SKM-1 (cell line): ENCODE measurements around the gene PPP2R5C.

ENCODE experiments used
- DNase-seq: peaks from one replicate; lab custom pipeline; 2025; ENCODE audit not compliant: unreplicated experiment; lab: John Stamatoyannopoulos, UW

PPP2R5C gene

DNA sequence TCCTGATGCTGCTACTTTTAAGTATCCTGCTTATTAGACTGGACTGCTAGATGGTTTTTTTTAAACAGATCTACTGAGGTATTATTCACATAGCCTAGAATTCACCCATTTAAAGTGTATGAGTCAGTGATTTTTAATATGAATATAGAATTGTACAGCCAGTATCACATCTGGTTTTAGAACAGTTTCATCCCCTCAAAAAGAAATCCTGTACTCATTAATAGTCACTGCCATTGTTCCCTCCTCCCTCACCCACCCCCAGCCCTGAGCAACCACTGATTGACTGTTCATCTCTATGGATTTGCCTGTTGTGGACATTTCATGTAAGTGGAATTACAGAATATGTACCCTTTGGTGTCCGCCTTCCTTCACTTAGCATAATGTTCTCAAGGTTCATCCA lies 98.4 kb downstream of the PPP2R5C start:
- no peak for DNase-seq

- no peak for DNase-seq
These were observed 100.0 kb downstream of the PPP2R5C start for GRCh38 chr14:101861464-101861863.

- DNase-seq: no peak
These were observed 100.7 kb downstream of the PPP2R5C start for GRCh38 chr14:101862177-101862576.

GRCh38 chr14:101862711-101863110 lies 101.2 kb downstream of the PPP2R5C start:
- DNase-seq: no peak

DNA sequence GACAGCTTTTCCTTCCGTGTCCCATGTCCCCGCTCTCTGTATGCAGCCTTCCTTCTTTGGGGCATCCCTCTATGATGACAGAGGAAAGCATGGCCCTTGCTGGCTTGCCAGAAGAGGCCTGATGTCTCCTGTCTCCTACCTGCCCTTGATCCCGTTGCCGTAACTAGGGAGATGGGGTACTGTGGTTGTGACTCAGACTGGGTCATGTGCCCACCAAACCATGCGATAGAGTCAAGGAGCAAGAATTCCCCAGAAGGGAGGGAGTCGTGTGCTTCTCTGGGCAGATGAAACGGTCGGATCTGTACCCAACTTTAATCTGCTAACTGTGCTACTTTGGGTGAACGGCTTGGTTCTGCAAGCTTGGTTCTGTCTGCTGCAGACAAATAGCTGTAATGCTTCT lies 103.8 kb downstream of the PPP2R5C start:
- DNase-seq: no peak

- DNase-seq: no peak
These were observed 106.3 kb downstream of the PPP2R5C start for GRCh38 chr14:101867854-101868253.

DNA sequence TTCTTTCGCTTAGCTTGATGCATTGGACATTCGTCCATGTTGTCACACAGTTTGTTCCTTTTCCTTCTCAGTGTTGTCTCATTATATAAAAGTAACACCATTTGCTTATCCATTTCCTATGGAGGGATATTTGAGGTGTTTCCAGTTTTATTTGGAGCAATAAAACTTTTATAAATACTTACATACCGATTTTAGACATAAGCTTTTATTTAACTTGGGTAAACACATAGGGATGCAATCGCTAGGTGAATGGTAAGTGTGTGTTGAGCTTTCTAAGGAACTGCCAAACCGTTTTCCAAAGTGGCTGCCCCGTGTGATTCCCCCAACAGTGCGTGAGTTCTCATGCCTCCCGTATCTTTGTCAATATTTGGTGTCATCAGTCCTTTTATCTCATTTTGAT lies 107.7 kb downstream of the PPP2R5C start:
- DNase-seq: no peak

DNA sequence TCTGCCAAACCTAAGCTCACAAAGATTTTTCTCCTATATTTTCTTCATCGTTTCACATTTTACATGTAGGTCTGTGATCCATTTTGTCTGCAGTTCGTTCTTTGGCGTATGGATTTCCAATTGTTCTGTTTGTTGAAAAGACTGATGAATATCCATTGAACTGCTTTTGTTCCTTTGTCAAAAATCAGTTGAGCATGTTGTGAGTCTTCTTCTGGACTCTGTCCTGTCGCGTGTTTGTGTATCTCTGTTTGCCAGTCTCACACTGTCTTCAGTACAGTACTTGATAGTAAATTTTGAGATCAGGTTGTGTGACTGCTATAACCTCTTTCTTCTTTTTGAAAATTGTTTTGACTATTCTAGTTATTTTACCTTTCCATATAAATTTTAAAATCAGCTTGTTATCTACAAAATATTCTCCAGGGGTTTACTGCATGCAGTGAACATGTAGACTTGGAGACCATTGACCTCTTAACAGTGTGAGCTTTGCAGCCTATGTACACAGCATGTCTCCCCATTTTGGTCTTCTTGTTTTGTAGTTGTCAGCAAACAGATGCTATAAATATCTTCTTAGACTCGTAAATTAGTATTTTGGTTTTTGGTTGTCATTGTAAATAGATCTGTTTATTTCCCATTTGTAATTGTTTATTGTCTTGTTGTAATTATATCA lies 108.9 kb downstream of the PPP2R5C start:
- DNase-seq: no peak

GRCh38 chr14:101872346-101872745 lies 110.8 kb downstream of the PPP2R5C start:
- no peak for DNase-seq

GRCh38 chr14:101873076-101873825 lies 111.7 kb downstream of the PPP2R5C start:
- DNase-seq: no peak

DNA sequence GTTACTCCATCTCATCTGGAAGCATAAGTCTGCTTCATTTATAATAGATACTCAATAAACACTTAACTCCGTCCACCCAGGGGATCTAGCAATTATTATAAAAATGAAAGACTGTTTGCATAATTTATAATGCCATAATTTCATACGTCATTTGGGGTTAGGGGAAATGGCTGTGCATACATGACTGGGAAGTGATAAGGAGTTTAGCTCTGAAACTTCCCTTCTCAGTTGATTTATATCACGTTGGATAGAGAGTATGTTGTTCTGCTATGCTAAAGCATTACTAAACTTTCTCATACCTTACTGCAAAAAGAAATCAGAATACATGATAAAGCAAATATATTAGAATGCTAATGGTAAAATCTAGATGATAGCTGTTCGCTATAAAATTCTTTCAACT lies 112.5 kb downstream of the PPP2R5C start:
- no peak for DNase-seq

- DNase-seq: no peak
These were observed 113.7 kb downstream of the PPP2R5C start for GRCh38 chr14:101875041-101875726.

DNA sequence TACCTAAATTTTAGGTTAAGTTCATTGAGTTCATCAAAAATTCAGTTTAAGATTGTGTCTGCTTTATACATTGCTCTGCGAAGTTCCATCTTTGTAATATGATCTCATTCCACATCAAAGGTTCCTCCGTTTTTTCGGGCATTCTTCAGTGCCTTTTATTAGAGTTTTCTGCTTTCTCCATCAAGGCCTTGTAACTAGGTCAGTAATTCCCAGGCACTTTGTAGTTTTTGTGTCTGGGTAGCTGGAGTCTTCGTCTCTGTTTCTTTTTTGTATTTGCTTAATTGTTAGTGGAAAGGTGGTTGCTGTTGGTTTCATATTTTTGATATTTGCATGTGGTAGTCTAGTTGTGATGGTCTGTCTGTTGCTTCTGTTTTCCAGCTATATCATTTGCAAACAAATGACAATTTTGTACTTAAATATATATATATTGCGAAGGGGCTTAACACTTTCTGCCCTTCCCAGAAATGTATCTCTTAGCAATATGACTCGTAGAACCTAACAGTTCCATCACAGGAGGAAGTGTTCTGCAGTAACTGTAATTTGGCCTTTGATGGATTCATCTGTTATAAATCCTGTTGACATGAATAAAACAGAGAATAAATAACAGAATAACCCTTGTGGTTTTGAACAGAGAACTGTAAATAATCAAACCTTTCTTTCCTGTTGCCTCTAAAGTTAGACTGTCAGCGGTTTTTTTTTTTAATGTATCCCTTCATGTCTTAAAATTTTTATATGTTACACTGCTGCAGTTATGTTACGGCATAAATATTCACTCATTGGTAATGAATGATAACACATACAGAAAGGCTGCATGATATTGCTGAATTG lies 114.4 kb downstream of the PPP2R5C start:
- no peak for DNase-seq

DNA sequence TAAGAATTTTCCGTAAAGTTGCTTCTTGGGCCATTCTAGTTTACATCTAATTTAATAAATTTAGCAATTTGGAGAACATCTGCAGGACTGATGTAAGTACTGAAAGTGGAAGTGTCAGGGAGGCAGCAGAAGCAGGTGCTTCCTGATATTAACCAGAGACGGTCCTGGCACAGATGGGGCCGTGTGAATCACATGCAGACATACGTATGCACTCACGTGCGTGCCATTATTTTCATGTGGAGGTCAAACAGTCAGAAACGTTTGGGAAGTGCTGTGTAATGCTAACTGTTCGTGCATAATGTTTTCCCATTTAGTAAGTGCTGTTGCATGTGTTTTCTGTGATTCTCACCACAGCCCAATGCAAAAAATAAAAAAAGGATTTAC lies 115.0 kb downstream of the PPP2R5C start:
- DNase-seq: peak; percentile 8

GRCh38 chr14:101877766-101878165 lies 116.3 kb downstream of the PPP2R5C start:
- DNase-seq: no peak

GRCh38 chr14:101878211-101878821 lies 116.8 kb downstream of the PPP2R5C start:
- no peak for DNase-seq

DNA sequence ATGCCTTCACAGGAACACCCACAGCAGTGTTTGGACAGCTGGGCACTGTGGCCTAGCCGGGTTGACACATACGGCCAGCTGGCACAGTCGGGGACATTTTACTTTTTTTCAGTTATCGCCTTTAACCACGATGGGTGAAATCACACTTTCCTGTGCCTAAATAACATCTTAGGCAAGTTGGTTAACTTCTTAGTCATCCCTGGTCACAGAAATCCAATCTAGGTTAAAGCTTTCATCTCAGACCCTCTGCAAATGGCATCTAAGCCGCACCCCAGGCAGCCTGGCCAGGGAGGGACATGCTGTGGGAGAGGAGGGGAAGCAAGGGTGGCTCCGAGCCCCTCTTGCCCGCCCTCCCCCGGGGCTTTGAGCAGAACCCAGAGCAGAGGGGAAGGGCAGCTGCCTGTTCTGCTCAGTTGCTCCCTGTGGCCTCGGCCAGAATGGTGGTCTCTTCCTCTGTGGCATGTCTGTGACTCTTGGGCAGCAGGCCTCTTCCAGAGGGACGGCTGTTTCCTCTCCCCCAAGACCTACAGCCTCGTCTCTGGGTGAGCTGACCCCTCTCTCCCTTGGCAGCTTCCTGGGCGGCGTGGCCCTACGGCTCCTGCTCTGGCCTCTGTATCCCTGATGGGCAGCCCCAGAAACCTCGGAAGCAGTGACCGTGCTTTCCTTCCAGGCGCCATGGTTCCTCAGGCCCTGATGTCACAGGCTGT lies 117.5 kb downstream of the PPP2R5C start:
- no peak for DNase-seq

- DNase-seq: no peak
These were observed 118.2 kb downstream of the PPP2R5C start for GRCh38 chr14:101879529-101880336.

GRCh38 chr14:101881426-101881825 lies 119.9 kb downstream of the PPP2R5C start:
- DNase-seq: no peak
